ENCODE measurements around the gene CLSTN1.
"Not testable (repeated sequence)": the region's sequence is repeated elsewhere in the genome, so short reads cannot be mapped to it uniquely, and the experiment has no call there.

CLSTN1 gene

DNA sequence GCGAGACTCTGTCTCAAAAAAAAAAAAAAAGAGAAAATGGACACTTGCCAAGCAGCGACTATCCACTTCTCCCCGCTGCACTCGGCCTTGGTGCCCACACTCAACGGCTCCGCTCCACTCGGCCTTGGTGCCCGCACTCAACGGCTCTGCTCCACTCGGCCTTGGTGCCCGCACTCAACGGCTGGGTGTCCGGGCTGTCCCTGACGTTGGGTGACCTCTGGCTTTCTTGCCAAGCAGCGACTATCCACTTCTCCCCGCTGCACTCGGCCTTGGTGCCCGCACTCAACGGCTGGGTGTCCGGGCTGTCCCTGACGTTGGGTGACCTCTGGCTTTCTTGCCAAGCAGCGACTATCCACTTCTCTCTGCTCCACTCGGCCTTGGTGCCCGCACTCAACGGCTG is 61.3 kb downstream of the CLSTN1 start:
- not testable (repeated sequence) for DNase-seq (ENCODE audit: low spot score)

DNA sequence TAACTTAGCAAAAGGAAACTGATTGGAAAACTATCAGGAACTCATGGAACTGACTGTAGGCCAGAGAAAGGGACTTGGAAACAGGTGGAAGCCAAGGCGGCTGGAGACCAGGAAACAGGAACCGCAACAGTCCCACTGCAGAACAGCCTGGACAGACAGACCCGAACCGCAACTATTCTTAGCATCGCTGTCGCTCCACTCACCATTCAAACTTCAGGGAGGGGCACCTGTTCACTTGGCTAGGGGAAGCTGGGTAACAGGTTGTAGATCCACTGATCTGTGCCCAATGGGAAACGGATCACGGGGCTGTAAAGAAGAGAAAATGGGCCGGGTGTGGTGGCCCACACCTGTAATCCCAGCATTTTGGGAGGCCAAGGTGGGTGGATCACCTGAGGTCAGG is 61.9 kb downstream of the CLSTN1 start:
- DNase-seq (ENCODE audit: low spot score), result no peak

- no peak for DNase-seq (ENCODE audit: low spot score)
Measured at GRCh38 chr1:9760824-9761223, 62.9 kb downstream of the CLSTN1 start.

DNA sequence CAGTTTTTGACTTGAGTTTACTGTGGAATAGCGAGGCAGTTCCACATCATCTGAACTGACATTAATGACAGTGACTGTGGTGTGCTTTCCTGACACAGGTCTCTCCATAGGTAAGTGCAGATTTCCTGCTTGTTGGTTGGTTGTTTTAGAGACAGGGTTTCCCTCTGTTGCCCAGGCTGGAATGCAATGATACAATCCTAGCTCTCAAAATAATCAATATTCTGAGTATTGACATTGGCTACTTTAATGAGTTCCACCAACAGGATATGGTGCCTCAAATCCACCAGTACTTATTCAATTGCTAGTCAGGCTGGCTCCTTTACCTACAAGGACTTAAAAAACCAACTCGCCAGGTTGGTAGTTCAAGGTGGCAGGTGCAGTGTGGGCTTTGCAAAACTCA is 63.8 kb downstream of the CLSTN1 start:
- no peak for DNase-seq (ENCODE audit: low spot score)

DNA sequence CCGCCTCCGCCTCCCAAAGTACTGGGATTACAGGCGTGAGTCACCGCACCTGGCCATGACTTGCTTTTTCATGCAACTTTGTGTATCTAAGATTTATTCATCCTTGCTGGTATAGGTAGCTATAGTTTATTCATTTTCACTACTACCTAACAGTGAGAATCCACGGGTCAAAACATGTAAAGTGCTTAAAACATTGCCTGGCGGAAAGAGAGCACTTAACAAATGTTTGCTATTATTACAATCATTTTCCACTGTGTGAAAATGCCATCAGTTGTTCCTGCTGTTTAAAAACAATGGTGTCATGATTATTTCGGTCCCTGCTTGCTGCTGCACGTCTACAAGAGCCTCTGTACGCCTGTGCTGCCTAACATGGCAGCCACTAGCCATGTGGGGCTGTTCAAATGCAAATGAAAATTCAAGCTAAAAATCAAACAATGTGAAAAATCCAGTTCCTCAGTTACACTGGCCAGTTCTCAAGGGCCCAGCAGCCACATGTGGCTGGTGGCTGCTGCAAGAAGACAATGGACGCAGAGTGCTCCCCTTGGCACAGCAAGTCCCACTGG is 65.1 kb downstream of the CLSTN1 start:
- DNase-seq (ENCODE audit: low spot score), result no peak

- no peak for DNase-seq (ENCODE audit: low spot score)
Measured at GRCh38 chr1:9755441-9755995, 68.2 kb downstream of the CLSTN1 start.

GRCh38 chr1:9753121-9753531 is 70.6 kb downstream of the CLSTN1 start:
- DNase-seq (ENCODE audit: low spot score), result no peak

GRCh38 chr1:9751971-9752370 is 71.8 kb downstream of the CLSTN1 start:
- DNase-seq (ENCODE audit: low spot score), result no peak

GRCh38 chr1:9749361-9749760 is 74.4 kb downstream of the CLSTN1 start:
- no peak for DNase-seq (ENCODE audit: low spot score)

- DNase-seq (ENCODE audit: low spot score), result not testable (repeated sequence)
Measured at GRCh38 chr1:9748391-9748790, 75.4 kb downstream of the CLSTN1 start.

- no peak for DNase-seq (ENCODE audit: low spot score)
Measured at GRCh38 chr1:9746651-9747050, 77.1 kb downstream of the CLSTN1 start.

GRCh38 chr1:9746211-9746610 is 77.6 kb downstream of the CLSTN1 start:
- no peak for DNase-seq (ENCODE audit: low spot score)

- no peak for DNase-seq (ENCODE audit: low spot score)
Measured at GRCh38 chr1:9744106-9744799, 79.5 kb downstream of the CLSTN1 start.

GRCh38 chr1:9737671-9738070 is 86.1 kb downstream of the CLSTN1 start:
- DNase-seq (ENCODE audit: low spot score), result no peak

- DNase-seq (ENCODE audit: low spot score), result no peak
Measured at GRCh38 chr1:9737057-9737456, 86.7 kb downstream of the CLSTN1 start.

GRCh38 chr1:9736241-9736640 is 87.5 kb downstream of the CLSTN1 start:
- no peak for DNase-seq (ENCODE audit: low spot score)

DNA sequence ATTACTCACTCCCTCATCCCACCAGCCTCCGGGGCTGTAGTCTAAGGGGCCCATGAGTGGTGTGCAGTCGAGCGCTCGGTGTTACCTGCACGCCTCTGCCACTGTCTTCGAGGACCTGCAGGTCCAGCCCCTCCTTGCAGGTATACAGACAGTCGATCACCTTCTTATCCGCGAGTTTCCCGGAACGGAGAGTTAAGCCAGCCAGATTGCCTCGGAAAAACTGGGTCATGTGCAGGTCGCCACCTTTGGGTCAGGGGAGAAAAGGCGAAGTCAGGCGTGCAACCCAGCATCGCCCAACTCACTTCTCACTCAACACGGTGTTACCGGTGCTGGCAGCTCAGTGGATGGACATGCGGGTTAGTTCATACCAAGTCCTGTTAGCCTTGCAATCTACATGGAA is 88.0 kb downstream of the CLSTN1 start:
- DNase-seq (ENCODE audit: low spot score), result no peak

GRCh38 chr1:9733160-9733789 is 90.5 kb downstream of the CLSTN1 start:
- DNase-seq (ENCODE audit: low spot score), result no peak

- no peak for DNase-seq (ENCODE audit: low spot score)
Measured at GRCh38 chr1:9732123-9732971, 91.4 kb downstream of the CLSTN1 start.

GRCh38 chr1:9731561-9731960 is 92.2 kb downstream of the CLSTN1 start:
- no peak for DNase-seq (ENCODE audit: low spot score)

DNA sequence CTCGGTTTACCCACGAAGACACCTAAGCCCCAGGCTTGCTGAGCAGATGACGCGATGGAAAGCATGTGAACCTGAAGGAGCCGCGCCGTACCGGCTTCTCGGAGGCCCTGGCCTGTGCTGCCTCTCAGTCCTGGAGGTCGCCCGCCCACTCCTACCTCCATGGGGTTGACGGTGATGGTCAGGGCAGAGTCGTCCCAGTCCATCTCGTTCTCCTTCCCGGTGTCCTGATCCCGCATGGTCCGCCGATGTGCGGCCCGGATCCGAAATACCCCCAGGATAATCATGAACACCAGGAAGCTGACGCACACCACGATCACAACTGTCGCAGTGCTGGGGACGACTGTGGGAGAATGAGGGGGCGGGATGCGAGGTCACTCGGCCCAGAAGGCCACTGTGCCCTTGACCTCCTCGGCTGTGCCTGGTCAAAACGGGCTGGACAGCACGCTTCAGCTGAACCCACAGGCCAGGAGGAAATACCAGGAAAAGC is 92.7 kb downstream of the CLSTN1 start:
- DNase-seq (ENCODE audit: low spot score), result no peak

Measured in SW480 (cell line).